GM21825 (cell line): Measurements from ENCODE around the gene AGPAT2.
"Not testable (repeated sequence)": the region's sequence is repeated elsewhere in the genome, so short reads cannot be mapped to it uniquely, and the experiment has no call there.

Source experiments
- ATAC-seq: cut with Tn5 transposase; IDR thresholded peaks from one replicate; pipeline ENCODE4 v1.9.1; 2021; ENCODE audit warnings: mild to moderate bottlenecking, moderate library complexity; ENCODE audit not compliant: unreplicated experiment

Gene AGPAT2

DNA sequence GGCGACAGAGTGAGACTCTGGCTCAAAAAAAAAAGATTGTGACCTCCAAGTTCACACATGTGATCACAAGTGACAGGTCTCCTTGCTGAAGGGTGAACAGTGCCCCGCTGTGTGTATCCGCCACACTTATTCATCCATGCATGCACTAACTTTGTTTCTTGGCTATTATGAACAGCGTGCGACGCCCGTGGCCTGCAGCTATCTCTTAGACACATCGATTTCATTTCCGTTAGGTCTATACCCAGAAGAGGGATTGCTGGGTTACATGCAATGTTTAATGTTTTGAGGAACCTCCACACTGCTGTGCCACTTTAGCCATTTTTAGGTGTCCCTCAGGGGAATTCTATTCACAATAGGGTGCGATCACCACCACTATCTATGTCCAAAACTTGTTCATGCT lies 36.6 kb downstream of the AGPAT2 start:
- peak; percentile 41 for ATAC-seq

DNA sequence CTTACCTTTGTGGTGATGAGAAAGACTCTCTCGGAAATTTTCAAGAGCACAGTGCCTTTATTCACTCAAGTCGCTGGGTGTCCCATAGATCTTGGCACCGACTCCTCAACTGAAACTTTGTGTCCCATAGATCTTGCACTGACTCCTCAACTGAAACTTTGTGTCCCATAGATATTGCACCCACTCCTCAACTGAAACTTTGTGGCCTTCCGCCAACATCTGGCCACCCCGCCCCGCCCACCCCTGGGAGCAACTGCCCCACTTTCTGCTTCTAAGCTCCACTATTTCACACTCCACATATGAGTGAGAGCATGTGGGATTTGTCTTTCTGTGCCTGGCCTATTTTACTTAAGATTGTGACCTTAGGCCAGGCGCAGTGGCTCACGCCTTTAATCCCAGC lies 37.2 kb downstream of the AGPAT2 start:
- no peak for ATAC-seq

DNA sequence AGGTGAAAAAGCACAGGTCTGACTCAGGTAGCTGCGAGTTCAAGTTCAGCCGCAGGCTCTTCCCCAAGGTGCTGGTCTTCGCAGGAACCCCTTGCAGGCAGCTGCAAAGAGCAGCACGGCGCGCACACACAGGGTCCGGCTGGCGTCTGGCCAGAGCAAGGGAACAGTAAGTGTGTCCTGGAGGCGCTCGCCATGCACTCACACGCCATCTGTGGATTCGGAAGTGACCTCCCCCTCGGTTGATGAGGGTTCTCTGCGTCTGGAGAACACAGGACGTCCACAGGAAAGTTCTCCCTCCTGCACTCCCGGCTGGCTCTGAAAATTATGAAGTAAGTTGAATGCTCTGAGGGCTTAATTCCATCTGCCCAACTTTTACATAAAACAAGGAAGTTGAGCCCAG lies 38.5 kb downstream of the AGPAT2 start:
- ATAC-seq, result no peak

DNA sequence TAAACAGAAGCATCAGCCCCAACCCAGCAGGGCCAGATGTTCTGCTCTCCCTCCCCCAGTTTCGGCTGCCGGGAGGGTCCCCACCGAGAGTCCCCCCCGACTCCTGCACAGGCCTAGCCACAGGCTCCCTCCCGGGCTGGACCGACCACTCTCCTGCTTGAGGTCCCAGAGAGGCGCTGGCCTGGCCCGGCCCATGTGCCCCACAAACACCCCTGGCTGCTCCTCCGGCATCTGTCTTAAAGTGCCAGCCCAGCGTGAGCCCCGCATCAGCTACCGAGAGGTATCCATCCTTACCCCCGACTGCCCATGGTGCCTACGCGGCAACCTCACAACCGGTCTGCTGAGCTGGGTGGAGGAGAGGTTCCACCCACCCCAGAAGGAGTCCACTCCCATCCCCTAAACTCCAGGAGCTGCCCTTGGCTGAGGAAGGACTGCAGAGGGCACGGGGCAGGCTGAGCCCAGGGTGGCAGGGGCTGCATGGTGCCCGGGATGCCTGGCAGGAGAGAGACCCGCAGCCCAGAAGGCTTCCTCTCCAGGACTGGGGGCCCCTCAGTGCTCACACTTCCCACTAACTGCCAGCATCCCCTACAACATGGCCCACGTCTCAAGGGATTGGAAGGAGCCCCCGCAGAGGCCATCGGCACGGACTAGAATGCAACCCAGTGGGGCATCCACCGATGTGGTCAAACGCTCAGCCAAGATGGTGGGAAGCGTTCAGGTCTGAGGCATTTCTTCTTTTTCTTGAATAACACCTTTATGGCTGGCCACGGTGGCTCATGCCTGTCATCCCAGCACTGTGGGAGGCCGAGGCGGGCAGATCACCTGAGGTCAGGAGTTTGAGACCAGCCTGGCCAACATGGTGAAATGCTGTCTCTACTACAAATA lies 40.2 kb downstream of the AGPAT2 start:
- no peak for ATAC-seq

DNA sequence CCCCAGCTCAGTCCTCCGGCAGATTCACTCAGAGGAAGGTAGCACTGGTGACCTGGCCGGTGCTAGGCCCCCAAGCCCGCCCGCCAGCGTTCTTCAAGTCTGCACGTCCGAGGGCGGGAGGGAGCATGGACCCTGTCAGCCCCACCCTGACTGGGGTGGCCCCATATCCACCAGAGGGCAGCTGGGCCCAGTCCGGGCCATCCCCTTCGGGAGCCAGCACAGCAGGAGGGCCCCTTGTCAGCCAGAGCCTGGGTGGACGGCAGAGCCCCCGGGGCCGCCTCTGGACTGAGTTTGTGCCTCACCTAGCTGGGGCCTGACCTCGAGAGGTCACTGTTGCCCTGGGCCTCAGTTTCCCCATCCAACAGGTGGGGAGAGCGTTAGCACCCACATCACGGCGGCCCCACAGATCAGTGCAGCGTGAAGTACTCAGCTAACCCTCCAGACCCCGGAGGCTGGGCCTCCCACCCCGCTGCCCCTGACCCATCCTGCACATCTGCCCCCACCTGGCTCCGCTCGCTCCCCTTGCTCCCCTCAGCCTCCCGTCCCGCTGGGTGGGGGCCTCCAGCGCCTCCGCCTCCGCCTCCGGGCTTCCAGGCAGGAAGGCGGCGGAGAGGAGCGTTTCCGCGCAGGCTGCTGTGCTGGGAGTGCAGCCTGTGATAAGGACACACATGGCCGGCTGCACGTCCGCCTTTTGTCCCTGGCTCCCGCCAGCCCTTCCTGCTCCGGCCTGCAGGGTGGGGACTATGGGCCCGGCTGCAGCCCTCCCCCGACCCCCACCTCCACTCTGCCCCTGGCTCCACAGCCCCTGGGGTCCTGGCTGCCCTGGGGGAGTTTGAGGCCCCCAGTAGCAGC lies 41.1 kb downstream of the AGPAT2 start:
- no peak for ATAC-seq

DNA sequence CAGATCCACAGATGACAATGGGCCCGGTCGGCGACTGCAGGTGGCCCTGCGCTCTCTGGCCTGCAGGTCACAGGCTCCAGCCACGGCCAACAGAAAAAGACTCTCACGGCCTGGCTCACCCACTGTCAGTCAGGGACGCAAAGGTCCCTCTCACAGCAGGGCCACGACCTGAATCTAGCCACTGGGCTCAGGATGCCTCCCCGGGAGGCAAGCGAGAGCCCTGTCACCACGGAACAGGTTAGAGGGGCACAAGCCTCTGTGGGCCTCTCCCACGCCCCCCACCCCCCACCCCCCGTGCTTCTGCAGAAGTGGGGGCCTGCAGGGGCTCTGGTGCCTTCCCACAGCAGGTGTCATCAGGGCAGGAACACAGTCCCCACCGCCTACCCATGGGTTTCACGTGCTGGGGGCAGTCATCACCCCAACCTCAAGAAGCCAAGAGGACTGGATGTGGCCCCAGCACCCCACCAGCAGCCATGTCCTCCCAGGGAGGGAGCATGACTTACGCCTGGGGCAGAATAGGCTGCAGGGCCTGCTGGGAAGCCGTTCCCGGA lies 41.8 kb downstream of the AGPAT2 start:
- no peak for ATAC-seq

DNA sequence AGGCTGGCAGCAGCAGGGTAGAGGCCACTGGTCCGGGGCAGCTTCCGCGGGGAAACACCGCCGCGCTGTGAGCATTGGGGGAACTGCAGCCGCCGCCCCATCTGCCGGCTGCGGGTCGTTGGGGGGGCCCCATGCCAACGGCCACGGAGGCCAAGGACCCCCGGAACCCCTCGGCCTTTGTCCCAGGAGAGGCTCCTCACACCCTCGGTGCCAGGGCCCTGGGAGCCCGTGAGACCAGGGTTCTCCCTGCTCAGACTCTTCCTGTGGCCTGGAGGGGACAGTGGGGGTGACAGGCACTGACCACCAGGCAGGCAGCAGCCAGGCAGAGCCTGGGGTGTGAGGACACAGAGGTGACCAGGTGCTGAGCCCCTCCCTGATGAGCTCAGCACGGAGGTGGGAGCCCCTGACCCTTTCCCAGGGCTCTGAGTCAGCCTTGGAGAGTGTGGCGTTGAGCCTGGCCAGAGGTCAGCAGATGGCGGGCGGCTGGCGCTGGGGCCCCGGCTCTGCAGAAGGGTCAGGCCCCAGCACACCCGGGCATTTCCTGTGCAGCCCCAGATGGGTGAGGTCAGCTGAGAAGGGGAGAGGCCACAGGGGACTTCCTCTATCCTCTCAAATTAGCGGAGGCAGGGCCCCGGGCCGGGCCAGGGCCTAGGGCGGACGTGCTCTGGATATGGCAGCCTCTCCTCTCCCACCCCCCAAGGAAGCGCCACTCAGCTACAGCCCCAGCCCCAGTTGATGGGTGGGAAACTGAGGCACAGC lies 42.5 kb downstream of the AGPAT2 start:
- ATAC-seq, result peak; percentile 54

DNA sequence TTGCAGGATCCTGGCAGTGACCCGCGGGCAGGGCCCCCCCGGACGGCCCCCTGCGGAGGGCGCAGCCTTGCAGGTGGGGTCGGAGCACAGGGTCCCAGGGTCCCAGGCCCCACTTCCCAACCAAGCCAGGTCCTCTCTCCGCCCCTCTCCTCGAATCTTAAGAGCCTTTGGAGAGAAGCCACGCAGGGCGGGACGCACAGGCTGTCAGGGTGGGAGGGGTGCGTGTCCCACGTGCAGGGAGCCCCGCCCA lies 43.0 kb downstream of the AGPAT2 start:
- ATAC-seq, result no peak

DNA sequence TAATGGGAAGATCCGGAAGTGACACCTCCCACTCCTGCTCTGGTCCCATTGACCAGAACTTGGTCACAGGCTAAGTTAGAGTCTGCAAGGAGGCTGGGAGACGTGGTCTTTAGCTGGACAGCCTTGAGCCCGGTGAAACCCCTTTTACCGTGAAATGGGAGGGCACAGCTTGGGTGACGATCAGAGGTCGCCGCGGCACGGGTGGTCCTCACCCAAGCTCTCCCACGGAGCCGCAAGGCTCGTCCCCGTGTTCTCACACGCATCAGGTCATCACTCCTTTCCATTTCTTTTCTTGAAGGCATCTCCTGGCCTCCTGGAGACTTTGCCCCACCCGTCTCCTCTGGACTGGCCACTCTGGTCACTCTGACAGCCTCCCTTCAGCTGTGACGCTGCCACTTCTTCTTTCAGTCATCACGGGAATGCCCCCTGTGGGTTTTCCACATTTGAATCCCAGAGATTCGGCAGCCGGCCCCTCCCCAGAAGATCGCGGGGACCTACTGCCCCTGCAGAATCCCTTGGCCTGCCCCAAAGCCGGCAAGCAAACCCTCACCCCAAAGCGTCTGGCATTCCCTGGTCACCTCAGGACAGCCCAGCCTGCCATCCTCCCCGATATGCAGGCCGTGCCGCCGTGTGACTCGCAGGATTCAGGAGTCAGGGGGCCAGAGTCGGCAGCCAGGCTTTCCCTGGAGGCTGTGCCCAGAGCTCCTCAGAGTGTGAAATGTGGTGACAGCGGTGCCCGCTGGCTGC lies 43.5 kb downstream of the AGPAT2 start:
- no peak for ATAC-seq

DNA sequence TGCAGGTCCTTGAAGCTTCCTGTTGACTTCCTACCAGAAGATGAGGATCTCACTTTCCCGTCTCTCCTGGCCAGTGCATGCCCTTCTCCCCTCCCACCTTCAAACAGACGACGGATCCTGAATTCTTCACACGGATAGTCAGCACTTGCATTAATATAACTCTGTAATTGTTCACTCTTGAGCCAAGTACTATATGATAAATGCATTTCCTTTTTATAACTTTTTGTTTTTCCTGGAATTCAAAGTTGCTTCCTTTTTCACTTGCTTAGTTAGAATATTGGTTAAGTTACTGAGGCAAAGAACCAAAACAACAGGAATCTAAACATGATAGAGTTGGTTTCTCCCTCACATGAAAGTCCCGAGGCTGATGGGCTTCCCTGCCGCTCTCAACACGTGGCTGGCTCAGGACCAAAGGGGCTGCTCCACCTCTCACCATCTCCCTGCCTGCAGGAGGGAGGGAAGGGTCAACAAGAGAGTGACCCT lies 44.8 kb downstream of the AGPAT2 start:
- ATAC-seq, result no peak

DNA sequence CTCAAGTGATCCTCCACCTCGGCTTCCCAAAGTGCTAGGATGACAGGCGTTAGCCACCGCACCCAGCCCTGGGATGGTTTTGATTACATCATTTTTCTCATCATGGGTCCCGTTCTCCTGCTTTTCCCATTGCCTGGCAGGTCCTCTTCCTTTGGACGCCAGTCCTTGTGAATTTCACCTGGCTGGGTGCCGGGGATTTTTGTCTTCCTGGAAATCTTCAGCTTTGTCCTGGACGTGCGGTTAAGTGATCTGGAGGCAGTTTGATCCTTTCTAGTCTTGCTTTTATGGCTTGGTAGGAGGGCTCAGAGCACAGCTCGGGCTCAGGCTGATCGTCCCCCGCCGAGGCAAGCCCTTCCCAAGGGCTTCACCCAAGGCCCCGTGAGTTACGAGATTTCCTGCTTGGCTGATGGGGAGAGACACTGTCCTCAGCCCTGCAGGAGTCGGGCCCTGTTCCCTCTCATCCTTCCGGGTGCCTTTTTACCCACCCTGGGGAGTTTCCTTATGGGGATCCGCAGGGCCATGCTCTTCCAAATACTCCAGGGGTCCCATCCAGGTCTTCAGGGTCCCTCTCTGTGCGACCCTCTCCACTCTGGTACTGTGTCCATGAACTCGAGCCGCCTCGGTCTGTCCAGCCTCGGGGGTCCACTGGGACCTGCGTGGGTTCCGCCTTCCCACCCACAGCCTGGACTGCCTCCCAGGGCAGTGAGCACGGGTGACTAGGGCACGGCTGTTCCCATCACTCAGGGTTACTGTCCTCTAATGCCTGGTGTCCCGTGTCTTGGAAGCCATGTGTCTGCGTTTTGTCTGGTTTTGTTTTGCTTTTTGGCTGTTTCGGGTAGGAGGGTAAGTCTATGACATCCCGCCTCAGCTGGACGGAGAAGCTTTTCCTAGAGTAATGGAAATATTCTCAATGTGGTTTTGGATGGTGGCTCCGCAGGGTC lies 46.8 kb downstream of the AGPAT2 start:
- ATAC-seq, result no peak

DNA sequence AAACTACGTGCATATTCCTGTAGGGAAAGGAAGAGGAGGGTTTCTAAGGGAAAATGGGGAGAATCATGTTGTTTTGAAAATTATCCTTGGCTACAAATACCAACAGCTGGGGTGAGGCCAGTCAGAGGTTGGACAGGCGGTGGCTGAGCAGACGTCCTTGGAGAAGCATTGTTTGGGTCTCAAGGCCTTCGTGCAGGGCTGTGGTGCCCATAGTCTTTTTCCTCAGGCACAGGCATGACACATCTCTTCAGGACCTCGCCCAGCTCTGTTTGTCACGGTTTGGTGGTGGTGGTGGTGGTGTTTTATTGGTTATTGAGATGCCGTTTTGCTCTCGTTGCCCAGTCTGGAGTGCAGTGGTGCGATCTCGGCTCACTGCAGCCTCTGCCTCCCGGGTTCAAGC lies 52.4 kb downstream of the AGPAT2 start:
- no peak for ATAC-seq

DNA sequence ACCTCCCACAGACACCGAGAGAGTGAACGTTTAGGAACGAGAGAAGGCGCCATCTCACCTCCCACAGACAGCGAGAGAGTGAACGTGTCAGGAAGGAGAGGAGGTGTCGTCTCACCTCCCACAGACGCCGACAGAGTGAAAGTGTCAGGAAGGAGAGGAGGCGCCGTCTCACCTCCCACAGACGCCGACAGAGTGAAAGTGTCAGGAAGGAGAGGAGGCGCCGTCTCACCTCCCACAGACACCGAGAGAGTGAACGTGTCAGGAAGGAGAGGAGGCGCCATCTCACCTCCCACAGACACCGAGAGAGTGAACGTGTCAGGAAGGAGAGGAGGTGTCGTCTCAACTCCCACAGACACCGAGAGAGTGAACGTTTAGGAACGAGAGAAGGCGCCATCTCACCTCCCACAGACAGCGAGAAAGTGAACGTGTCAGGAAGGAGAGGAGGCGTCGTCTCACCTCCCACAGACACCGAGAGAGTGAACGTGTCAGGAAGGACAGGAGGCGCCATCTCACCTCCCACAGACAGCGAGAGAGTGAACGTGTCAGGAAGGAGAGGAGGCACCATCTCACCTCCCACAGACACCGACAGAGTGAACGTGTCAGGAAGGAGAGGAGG lies 54.7 kb downstream of the AGPAT2 start:
- ATAC-seq, result not testable (repeated sequence)

DNA sequence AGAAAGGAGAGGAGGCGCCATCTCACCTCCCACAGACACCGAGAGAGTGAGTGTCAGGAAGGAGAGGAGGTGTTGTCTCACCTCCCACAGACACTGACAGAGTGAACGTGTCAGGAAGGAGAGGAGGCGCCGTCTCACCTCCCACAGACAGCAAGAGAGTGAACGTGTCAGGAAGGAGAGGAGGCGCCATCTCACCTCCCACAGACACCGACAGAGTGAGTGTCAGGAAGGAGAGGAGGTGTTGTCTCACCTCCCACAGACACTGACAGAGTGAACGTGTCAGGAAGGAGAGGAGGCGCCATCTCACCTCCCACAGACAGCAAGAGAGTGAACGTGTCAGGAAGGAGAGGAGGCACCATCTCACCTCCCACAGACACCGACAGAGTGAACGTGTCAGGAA lies 55.2 kb downstream of the AGPAT2 start:
- ATAC-seq, result not testable (repeated sequence)

DNA sequence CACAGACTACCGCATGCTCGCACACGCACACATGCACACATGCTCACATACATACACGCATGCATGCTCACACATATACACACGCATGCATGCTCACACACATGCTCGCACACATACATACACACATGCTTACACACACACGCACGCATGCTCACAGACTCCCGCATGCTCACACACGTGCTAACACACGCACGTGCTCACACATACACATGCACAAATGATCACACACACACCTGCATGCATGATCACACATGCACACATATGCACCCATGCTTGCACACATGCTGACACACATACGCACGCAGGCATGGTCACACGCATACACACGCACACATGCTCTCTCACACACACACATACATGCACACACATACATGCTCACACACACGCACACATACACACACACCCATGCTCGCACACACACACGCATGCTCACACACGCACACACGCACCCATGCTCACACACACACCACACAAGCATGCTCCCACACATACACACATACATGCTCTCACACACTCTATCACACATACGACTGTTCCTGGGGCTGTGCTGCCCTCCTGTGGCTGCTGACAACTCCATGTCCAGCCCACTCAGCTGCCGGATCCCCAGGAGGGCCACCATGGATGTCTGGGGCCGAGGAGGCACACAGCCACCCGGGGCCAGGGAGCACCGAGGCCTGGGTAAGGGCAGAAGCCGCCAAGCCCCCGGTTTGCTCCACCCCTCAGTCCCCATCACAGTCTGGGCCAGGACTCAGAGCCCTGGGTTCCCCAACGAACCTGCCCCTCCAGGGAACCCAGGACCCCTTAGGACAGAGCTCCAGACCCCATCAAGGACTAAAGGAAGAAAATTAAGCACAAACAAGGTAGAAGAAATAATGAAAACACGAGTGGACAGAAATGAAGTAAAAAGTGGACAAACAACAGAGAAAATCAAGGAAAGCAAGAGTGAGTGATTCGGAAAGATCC lies 55.9 kb downstream of the AGPAT2 start:
- ATAC-seq, result no peak

DNA sequence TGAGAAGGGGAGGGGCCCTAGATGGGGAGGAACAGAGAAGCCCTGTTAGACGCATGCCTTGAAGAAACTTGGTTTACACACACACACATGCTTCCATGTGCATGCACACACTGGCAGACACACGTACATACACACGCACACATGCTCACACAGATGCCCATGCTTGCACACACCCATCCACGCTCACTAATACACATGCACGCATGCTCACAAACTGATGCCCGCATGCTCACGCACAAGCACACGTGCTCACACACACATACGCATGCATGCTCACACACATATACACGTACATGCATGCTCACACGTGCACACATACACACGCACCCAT lies 56.6 kb downstream of the AGPAT2 start:
- no peak for ATAC-seq

DNA sequence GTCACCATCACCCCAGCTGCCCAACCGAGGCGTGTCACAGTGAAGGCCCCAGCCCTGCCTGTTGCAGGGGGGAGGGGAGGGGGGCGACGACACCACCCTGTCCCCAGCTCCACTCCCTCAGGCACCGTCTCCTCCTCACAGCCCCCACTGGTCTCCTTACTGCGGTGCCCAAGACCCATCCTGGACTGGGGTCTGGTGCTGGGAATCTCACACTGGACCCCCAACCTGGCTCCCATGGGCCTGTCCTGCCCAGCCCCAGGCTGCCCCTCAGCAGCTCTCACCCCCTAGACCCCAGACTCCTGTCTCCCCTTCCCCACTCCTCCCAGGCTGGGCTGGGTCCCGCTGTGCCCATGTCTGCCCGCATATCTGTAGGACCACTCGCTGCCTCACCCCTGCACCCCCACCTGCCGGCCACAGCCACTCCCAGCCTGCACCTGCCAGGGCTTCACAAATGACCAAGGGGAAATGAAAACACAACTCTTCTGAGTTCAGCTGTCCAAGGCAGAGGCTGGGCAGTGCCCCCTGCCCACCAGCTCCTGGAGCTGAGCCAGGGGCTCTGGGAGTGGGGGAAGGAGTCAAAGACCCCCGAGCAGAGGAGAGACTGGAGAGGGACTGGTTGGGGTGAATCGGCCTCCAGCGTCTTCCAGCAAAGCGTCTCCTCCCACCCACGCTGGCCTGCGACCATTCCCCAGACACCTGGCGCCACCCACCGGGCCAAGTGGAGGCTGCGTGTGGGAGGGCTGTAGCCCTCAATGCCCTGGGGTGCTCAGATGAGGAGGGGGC lies 57.2 kb downstream of the AGPAT2 start:
- no peak for ATAC-seq
